ENCODE measurements around the gene SLC25A42.
"Not testable (repeated sequence)": the region's sequence is repeated elsewhere in the genome, so short reads cannot be mapped to it uniquely, and the experiment has no call there.

Gene SLC25A42, protein sequence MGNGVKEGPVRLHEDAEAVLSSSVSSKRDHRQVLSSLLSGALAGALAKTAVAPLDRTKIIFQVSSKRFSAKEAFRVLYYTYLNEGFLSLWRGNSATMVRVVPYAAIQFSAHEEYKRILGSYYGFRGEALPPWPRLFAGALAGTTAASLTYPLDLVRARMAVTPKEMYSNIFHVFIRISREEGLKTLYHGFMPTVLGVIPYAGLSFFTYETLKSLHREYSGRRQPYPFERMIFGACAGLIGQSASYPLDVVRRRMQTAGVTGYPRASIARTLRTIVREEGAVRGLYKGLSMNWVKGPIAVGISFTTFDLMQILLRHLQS

DNA sequence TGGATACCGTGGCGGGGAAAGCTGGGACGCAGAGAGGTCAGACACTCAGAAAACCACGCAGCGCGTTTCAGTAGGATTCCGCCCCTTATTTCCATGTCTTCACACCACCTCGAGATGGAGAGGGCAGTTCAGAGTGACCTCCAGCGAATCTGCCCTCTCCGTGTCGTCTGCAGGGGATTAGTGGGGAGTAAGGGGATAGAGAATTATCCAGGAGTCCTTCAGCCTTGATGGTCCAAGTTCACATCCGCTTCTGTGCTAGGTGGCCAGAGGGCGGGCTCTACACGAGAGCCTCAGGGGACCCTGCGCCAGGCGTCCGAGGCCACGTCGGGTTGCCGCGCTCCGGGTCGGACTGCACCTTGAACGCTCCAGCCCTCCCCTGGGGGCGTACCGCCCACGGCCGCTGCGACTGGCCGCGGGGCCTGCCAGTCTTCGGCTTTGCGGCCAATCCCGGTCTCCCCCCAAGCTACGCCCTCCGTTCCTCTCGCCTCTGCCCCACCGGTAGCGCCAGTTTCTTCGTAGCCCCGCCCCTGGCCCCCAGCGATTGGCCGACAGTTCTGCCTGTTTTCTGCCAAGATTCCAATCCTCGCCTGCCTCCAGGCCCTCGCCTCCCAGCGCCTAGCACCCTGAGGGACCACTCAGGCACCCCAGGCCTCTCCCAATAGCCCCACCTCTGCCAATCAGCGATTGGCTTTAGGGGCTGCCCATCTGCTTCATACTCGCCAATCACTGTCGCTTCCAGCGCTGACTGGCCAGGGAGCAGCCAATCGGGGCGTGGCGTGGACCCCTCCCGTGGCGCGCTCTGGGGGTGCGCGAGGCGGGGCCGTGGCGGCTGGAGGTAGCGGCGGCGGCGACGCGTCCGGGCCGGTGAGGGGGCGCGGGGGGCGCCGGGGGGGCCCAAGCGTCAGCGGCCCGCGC, at the start of gene SLC25A42:
Gene SLC25A42 (plus strand): TSS at position 812 of the 915 bp plus-strand sequence. CDS start 32,131 bp downstream, outside the sequence.
- peak; percentile 99 for DNase-seq

DNA sequence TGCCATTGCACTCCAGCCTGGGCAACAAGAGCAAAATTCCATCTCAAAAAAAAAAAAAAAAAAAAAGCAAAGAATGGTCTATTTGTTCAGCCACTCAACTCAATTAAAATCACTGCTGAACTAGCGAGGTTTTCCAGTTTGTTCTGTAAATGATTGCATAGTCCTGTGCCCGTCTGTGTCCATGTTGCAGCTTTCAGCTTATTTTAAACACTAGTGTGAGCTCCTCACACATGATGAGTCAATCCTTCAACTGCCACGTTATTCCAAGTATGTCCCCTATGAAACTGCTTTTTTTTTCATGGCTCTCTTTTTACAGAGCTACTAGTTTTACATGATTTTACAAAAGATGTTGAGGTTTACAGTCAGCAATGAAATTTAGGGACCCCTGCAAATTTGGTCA, 42.7 kb upstream of the SLC25A42 start:
- no peak for DNase-seq

DNA sequence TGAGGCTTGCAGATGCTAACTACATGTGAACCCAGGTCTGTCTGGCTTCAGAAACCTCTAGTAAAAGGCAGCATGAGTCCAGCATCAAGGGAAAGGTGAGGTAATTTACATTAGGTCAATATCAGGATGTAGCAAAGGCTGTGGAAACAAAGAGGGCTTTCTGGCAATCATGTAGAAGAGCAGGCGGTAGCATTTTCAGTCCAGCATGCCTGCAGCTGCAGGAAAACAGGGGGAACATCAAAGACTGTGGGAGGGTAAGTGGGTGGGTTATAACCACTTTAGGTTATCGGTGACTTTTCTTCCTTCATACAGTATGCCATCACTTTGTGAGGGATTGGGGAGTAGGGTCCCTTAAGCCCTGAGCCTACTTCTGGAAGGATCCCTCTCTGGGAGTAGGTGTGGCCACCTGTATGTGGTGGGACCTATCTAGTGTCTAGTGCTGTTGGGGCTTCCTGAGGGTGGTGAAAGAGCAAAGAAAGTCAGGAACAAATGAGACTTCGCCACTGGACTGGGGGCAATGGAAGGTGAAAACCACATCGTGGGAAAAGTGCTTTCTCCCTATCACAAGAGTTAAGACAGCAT, 41.3 kb upstream of the SLC25A42 start:
- no peak for DNase-seq

DNA sequence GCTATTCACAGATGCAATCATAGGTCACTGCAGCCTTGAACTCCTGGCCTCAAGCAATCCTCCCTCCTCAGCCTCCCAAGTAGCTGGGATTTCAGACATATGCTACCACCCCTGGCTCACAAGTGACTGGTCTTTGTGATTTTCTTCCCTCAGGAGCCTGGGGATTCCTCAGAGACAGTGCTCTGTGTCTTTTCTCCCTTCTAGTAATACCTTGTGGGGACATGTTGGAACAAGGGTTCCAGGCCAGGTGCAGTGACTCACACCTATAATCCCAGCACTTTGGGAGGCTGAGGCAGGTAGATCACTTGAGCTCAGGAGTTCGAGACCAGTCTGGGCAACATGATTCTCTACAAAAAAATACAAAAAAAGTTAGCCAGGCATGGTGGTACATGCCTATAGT, 40.4 kb upstream of the SLC25A42 start:
- not testable (repeated sequence) for DNase-seq

DNA sequence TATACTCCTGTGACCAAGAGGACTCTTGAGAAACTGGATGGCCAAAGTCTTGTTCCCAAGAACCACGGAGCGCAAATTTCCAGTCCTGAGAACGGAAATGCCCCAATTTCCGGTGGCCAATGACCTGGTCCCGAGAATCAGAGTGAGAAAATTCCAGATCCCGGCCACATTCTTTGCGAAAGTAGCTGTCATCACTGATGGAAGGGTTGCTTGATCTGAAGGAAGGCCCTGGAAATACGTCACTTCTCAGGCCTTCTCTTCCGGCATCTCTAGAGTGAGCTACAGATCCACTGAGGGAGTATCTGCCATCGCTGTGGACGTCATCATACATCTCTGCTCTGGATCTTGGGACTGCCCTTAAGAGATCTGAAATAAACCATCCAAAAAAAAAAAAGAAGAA, 37.9 kb upstream of the SLC25A42 start:
- DNase-seq: no peak

DNA sequence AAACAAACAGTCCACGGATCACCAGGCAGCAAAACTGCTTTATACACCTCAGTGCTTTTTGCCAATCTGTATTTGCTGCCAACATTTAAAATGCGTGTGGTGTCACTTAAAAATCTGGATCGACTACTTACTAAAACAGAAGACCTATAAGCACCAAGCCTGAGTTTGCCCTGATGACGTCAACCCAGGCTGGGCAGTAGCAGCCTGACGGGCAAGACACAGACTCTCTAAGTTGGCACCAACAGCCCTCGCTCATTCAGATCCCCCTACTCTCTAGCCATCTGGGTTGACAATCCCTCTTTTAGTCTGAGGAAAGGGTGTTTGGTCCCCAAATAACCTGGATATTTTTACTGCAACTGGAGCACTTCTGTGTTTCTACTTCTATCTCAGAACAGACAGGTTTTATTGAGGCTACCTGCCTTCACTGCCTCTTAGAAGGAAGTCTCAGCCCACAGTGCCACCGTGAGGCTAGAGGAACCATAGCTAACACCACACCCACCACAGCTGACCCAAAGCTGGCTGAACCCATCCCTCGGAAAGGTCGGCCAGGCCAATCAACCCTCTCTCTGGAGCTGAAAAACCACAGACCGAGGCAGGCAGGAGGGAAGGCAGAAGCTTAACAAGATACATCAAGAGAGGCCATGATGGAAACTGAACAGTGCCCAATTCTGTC, 37.4 kb upstream of the SLC25A42 start:
- peak; percentile 43 for DNase-seq

DNA sequence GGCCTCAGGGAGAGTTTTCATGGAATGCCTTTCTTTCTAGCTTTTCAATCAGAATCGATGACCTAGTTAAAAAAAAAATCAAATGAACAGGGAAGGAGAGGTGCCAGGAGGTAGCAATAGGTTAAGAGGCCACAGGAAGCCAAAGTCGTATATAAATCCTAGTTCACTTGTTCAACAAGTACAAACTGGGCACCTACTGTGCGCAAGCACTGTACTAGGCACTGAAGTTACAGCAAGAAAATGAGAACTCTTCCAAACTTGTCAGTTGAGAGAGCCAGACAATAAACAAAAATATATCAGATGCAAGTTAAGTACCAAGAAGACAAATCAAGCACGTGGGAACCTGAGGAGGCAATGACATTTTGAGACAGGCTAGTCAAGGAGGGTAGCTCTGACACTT, 36.6 kb upstream of the SLC25A42 start:
- DNase-seq: no peak

DNA sequence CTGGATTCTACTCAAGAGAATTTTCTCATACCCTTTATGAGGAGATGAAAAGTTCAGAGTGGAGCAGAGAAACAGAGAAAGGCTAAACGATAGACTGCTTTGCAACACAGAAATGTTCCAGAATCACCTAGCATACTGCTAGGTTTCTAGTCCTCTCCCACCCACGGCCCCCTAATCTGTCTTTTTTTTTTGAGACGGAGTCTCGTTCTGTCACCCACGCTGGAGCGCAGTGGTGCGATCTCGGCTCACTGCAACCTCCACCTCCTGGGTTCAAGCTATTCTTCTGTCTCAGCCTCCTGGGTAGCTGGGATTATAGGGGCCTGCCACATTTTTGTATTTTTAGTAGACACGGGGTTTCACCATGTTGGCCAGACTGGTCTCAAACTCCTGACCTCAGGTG, 35.3 kb upstream of the SLC25A42 start:
- DNase-seq: no peak

DNA sequence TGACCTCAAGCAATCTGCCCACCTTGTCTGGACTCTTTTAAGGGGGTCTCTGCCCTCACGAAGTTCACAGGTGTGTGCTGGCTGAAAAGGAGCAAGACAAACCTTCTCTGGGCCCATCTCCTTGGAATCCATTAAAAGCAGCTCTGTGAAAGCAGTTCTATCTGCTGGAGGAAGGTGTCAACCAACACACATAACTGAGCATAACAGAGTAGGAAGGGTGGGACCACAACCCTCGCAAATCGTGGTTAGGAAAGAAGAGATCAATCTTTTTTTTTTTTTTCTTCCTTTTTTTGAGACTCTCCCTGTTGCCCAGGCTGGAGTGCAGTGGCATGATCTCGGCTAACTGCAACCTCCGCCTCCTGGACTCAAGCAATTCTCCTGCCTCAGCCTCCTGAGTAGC, 31.9 kb upstream of the SLC25A42 start:
- no peak for DNase-seq

DNA sequence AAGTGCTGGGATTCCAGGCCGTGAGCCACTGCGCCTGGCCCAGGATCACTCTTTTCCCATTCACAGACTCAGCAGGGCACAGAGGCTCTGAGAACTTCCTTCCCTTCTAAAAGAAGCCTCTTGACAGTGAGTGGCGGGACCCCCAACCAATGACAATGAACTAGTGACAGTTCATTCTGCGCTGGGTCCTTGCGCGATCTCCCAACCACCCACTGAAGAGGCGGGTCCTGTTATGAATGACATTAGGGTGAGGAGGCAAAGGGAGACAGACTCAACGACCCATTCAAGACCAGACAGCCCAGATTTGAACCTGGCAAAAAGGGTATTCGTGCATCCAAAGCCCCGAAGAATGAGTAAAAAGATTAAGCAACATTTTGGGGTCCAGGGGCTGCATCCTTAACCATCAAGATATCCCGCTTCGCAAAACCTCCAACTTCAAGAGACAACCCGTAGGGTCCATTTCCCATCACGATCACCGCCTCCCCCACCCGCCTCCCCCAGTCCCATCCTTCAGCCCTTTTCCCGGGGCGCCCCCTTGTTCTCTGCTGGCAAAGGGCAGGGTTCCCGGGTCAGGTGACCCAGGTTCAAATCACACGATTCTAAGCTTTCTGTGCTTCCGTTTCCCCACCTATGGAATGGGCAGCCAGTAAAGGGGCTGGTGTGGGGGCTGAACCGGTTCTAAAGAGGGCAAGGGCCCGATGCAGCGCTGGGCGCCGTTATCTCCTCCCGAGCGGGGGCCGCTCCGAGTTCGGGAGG, 31.2 kb upstream of the SLC25A42 start:
- DNase-seq: peak; percentile 85

DNA sequence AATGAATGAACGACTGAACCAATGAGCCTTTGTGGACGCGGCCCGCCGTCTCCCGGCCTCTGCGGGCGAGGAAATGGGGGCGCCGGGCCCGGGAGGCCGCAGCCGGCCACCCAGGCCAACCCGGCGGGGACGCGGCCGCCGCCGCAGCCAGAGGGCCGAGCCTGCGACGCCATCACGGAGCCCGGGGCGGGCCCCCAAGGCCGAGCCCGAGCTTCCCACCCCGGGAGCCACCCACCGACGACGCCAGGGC, 30.7 kb upstream of the SLC25A42 start:
- no peak for DNase-seq

DNA sequence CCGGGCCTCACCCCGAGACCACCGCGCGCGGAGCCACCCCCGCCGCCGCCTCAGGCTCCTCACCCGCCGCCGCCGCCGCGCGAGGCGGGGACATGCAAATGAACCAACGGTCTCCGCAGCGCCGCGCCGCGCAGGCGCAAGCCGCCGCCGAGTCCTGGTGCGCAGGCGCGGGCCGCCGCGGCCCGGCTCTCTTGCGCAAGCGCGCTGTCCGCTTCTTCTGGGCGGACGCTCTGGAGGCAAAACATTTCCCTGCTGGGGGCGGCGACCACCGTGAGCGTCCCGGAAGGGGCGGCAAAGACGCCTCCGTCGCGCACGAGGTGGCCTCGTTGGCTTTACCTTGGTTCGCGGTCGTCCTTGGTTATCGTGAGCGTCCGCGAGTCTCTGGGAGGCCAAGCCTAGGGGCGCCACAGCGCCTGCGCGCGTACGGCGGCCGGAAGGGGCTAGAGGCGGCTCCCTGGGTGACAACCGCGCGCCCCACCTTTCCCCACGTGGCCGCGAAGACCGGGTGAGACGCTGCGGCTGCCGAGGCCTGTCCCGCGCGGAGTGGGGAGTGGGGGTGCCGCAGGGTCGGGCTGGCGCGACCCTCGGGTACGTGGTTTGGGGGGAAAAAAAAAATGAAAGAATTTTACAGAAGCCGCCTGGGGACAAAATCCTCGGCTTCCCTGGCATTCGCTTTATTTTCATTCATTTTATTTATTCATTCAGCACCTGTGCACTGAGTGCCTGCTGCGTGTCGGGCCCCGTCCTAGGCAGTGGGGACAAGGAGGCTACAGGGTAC, 30.2 kb upstream of the SLC25A42 start, which contains the start of the genes ARMC6 and SUGP2:
Gene ARMC6 (plus strand): TSS at position 178 of the 778 bp plus-strand sequence. CDS start 607 bp downstream, outside the sequence.
Gene SUGP2 (minus strand): TSS at position 92 of the 778 bp plus-strand sequence. CDS start 2,446 bp downstream, outside the sequence.
- peak; percentile 98 for DNase-seq

DNA sequence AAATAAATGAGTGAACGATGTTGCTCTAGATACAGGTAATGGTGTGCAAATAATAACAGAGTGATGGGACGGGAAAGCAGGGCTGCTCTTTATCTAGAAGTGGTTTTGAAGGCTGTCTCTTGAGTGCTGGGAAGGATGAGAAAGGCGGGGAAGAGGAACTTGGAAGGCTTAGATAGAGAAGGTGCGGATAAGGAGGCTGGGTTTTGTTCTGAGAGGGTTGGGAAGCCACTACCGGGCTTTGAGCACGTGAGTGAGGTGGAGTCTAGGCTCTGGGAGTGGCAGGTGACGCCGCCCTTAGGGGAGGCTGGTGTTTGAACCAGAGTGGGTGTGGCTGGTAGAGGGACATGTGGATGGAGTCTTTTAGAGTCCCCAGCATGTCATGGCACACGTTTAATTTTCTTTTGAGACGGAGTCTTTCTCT, 29.6 kb upstream of the SLC25A42 start:
- DNase-seq: peak; percentile 92

DNA sequence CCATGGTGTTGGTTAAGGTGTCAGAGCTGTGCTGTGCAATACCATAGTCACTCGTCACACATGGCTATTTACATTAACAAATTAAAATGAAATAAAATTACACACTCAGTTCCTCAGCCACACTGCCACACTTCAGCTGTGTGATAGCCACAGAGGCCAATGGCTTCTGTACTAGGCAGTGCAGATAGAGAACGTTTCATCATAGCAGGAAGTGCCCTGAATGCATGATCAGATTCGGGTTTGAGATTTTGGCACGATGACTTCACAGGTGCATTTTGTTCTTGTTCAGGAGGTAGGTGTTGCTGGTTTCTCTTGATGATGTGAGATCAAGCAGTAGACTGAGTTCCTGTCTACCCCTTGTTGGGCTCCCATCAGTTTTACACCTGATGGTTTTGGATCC, 23.9 kb upstream of the SLC25A42 start:
- DNase-seq: no peak

DNA sequence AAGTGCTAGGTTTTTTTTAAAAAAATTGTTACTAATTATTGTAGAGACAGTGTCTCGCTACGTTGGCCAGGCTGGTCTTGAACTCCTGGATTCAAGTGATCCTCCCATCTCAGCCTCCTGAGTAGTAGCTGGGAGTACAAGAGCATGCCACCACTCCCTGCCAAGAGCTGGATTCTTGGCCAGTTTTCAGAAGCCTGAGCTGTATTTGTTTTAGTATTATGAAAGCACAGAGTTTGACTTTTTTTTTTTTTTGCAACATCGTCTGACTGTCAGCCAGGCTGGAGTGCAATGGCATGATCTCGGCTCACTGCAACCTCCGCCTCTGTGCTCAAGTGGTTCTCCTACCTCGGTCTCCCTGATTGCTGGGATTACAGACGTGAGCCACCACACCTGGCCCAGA, 23.4 kb upstream of the SLC25A42 start:
- no peak for DNase-seq

DNA sequence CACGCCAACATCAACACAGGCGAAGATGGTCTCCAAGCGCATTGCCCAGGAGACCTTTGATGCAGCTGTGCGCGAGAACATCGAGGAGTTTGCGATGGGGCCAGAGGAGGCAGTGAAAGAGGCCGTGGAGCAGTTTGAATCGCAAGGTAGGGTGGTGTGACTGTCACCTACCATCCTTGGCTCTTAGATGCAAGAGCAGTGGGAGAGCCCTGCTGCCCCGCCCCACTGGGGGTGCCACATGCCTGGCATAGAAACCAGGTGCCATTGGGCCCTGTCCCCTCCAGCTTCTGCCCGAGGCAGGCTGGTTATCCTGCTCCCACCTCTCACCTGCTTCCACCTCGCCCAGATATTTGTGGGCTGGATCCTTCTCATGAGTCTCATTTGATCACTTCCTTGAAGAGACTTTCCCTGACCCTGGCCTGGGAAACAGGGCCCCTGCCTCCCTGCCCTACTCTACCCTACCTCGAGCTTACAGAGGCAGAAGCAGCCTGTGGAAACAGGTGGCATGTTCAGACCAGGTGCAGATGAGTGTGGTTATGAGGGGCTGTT, 21.0 kb upstream of the SLC25A42 start:
- no peak for DNase-seq

DNA sequence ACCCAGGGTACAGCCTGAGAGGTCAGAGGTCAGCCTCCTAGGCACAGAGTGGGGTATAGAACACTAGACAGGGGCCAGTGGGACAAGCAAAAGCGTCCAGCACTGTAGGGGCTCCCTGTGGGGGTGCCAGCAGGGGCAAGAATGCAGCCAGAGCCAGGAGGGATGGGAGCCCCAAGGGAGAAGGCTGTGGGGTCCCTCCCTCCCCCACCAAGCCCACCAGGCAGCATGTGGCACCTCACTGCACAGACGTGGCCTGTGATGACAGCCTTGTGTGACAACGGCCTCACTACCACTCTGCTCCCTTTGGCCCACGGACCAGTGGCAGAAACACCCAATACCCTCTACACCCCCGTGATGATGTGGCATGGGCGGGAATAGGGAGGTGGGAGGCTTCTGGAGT, 20.3 kb upstream of the SLC25A42 start:
- DNase-seq: no peak

DNA sequence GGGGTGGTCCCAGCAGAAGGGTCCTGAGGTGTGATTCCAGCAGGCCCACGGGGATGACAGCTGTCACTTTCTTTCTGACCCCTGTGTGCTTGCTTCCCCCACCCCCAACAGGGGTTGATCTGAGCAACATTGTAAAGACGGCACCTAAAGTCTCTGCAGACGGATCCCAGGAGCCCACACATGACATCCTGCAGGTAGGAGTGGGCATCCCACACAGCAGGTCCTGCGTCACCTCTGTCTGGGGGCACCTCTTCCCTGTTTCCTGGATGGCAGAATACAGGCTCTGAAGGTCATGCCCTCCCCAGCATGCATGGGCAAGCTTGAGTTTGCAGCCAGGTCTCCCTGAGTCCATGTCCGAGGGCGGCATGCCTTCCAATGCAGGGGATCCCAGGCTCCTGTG, 19.9 kb upstream of the SLC25A42 start:
- no peak for DNase-seq

DNA sequence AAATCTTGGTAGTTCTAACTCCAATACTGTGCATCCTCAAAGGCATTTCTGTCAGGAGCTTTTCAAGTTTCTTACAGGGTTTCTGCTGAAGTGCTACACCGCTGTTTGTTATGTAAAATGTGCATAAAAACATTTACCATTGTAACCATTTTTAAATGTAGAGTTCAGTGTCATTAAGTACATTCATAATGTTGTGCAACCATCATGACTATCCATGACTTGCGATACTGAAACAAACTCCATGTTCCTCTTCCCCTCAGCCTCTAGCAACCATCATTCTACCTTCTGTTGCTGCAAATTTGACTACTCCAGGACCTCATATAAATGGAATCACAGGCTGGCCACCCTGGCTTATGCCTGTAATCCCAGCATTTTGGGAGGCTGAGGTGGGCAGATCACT, 14.4 kb upstream of the SLC25A42 start:
- DNase-seq: no peak

DNA sequence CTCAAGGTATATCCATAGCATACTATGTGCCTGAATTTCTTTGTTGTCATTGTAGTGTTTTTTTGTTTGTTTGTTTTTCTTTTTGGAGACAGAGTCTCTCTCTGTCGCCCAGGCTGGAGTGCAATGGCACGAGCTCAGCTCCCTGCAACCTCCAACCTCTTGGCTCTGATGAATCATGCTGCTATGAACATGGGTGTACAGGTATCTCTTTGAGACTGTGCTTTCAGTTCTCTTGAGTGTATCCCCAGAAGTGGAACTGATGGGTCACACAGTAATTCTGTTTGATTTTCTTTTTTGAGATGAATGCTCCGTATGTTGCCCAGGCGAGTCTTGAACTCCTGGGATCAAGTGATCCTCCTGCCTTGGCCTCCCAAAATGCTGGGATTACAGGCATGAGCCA, 13.7 kb upstream of the SLC25A42 start:
- no peak for DNase-seq

DNA sequence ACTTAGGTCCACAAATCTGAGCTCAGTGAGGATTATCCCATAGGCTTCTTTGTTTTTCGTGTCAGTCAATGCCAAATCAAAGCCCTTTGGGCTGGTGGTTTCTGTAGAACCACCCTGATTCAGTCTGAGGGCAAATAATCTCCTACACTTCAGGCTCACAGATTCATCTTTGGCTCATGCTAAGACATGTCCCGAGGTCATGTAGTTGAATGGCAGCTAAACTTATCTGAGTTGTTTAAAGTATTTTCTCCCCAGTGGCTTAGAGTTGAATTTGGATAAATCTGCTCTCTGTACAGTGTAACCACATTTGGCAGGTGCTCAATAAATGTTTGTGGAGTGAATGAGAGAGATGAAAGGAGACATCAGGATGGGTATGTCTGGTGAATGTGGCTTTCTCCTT, 13.1 kb upstream of the SLC25A42 start:
- no peak for DNase-seq
